ENCODE measurements around the gene PTPRA. TPM values are rescaled to one million over a fixed set of nuclear protein-coding genes. Genes with fewer than 3 reads are reported as not detected.

The PTPRA gene
- total RNA-seq, 4 donors from 2014 or later = 26.2 to 53.7 (median 42.4) TPM

- H3K27ac ChIP-seq = no peak overlapping the region
- intact Hi-C loops (cut with DNase I) = no loop called here
- H3K4me3 ChIP-seq = no peak overlapping the region
- H3K27me3 ChIP-seq = no peaks in the 10 kb centered on the region
- no peaks in the 10 kb centered on the region for H3K4me1 ChIP-seq
- DNase-seq = no peak
- no peaks in the 10 kb centered on the region for H3K9me3 ChIP-seq
- TF ChIP-seq POLR2A (IDR thresholded peaks at IDR 0.05) (no peak), CTCF (IDR thresholded peaks at IDR 0.05) (no peak)
- whole genome bisulfite sequencing, 2 donors = 75 to 90% methylated on average over 1 of the region's 1 CpG
- H3K36me3 ChIP-seq = peaks cover 0 to 24% (median 0%) of the 10 kb centered on the region in 3 donors
Measured at GRCh38 chr20:2920473-2920872, 47.2 kb downstream of the PTPRA start.

GRCh38 chr20:2921506-2921905 is 48.2 kb downstream of the PTPRA start:
- DNase-seq = no peak

GRCh38 chr20:2922957-2923356 is 49.7 kb downstream of the PTPRA start:
- H3K27me3 ChIP-seq = no peaks in the 10 kb centered on the region
- no peaks in the 10 kb centered on the region for H3K4me1 ChIP-seq
- no peak for DNase-seq
- no peak overlapping the region for H3K27ac ChIP-seq
- intact Hi-C loops (cut with DNase I) = no loop called here
- H3K4me3 ChIP-seq = no peak overlapping the region
- no peaks in the 10 kb centered on the region for H3K9me3 ChIP-seq
- peaks cover 0 to 39% (median 0%) of the 10 kb centered on the region in 3 donors for H3K36me3 ChIP-seq
- TF ChIP-seq POLR2A (IDR thresholded peaks at IDR 0.05) (no peak), CTCF (IDR thresholded peaks at IDR 0.05) (no peak)

More at GRCh38 chr20:2921506-2921905, 48.2 kb downstream of the PTPRA start:
- no peaks in the 10 kb centered on the region for H3K27me3 ChIP-seq
- H3K4me1 ChIP-seq = no peaks in the 10 kb centered on the region
- intact Hi-C loops (cut with DNase I) = no loop called here
- H3K4me3 ChIP-seq = no peak overlapping the region
- TF ChIP-seq POLR2A (IDR thresholded peaks at IDR 0.05) = no peak
- TF ChIP-seq CTCF (IDR thresholded peaks at IDR 0.05) = no peak
- no peaks in the 10 kb centered on the region for H3K9me3 ChIP-seq
- H3K36me3 ChIP-seq = peaks cover 0 to 34% (median 0%) of the 10 kb centered on the region in 3 donors
- 86 to 94% methylated on average over 4 of the region's 4 CpGs for WGBS, 2 donors
- H3K27ac ChIP-seq = no peak overlapping the region

GRCh38 chr20:2930538-2930937 is 57.3 kb downstream of the PTPRA start:
- peaks cover 0 to 38% (median 0%) of the 10 kb centered on the region in 3 donors for H3K36me3 ChIP-seq
- TF ChIP-seq CTCF (IDR thresholded peaks at IDR 0.05) = no peak
- TF ChIP-seq POLR2A (IDR thresholded peaks at IDR 0.05) = no peak
- no peak overlapping the region for H3K4me3 ChIP-seq
- H3K27me3 ChIP-seq = no peaks in the 10 kb centered on the region
- no peaks in the 10 kb centered on the region for H3K9me3 ChIP-seq
- WGBS, 2 donors = 45 to 53% methylated on average over 1 of the region's 1 CpG
- no peak overlapping the region for H3K27ac ChIP-seq
- no peak for DNase-seq
- peaks cover 0 to 10% (median 0%) of the 10 kb centered on the region in 3 donors for H3K4me1 ChIP-seq
- intact Hi-C loops (cut with DNase I) = no loop called here

GRCh38 chr20:2932498-2932897 is 59.2 kb downstream of the PTPRA start:
- H3K27ac ChIP-seq = no peak overlapping the region
- intact Hi-C loops (cut with DNase I) = no loop called here
- peaks cover 0 to 10% (median 0%) of the 10 kb centered on the region in 3 donors for H3K4me1 ChIP-seq
- no peaks in the 10 kb centered on the region for H3K27me3 ChIP-seq
- no peak overlapping the region for H3K4me3 ChIP-seq
- no peaks in the 10 kb centered on the region for H3K9me3 ChIP-seq
- no peak for DNase-seq
- peaks cover 0 to 29% (median 0%) of the 10 kb centered on the region in 3 donors for H3K36me3 ChIP-seq
- TF ChIP-seq CTCF (IDR thresholded peaks at IDR 0.05) (no peak), POLR2A (IDR thresholded peaks at IDR 0.05) (no peak)
